ENCODE results near the gene PLK3.

DNA sequence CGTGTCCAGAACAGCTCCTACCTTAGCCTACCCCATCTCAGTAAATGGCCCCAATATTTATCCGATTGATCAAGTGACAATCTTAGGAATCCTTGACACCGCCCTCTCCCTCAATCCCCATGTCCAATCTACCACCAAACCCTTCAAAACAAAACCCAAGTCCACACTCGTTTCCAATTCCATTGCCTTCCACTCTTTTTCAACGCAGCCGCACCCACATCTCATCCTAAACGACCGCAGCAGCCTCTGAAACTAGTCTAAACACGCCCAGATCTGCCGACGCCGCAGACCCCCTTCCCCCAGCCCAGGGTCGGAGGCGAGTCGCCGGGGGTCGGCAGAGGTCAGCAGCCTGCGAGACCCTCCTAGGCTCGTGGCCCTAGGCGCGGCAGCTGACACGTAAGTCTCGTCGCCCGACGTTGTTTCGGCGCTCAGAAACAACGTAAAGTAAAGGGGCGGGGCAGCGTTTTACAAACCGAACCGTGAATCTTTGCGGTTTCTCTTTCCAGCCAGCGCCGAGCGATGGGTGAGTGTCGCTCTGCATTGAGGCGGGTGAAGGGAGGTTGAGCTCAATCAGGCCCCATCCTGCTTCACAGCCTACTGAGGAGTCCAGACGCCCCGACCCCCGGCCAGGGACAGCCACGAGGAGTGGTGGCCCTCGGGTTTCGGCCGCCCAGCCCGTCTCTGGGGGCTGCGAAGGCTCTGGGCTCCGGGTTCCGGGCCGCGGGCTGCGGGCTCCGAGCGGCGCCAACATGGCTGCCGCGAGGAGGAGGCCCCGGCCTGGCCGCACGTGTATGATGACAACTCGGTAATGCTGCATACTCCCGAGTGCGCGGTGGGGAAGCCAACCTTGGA is 24.9 kb upstream of the PLK3 start, which contains the start of gene RPS8:
- TF ChIP-seq, protein P1, sequence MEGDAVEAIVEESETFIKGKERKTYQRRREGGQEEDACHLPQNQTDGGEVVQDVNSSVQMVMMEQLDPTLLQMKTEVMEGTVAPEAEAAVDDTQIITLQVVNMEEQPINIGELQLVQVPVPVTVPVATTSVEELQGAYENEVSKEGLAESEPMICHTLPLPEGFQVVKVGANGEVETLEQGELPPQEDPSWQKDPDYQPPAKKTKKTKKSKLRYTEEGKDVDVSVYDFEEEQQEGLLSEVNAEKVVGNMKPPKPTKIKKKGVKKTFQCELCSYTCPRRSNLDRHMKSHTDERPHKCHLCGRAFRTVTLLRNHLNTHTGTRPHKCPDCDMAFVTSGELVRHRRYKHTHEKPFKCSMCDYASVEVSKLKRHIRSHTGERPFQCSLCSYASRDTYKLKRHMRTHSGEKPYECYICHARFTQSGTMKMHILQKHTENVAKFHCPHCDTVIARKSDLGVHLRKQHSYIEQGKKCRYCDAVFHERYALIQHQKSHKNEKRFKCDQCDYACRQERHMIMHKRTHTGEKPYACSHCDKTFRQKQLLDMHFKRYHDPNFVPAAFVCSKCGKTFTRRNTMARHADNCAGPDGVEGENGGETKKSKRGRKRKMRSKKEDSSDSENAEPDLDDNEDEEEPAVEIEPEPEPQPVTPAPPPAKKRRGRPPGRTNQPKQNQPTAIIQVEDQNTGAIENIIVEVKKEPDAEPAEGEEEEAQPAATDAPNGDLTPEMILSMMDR (IDR thresholded peaks at IDR 0.05) = no peak
- peak; percentile 91 to 97 for TF ChIP-seq POLR2A (IDR thresholded peaks at IDR 0.05)

Data from adrenal gland (tissue), 5 donors.